ENCODE data around the gene CXCR4.
A peak's percentile ranks its signal among the peaks of the same experiment; 100 is the strongest.
"Not testable (repeated sequence)": the region's sequence is repeated elsewhere in the genome, so short reads cannot be mapped to it uniquely, and the experiment has no call there.

Gene CXCR4

GRCh38 chr2:136112317-136113208, 5.4 kb downstream of the CXCR4 start:
- DNase-seq: no peak

GRCh38 chr2:136111711-136112110, 6.2 kb downstream of the CXCR4 start:
- DNase-seq: no peak

GRCh38 chr2:136110526-136110925, 7.4 kb downstream of the CXCR4 start:
- no peak for DNase-seq

GRCh38 chr2:136108463-136108862, 9.5 kb downstream of the CXCR4 start:
- no peak for DNase-seq

GRCh38 chr2:136107051-136108033, 10.6 kb downstream of the CXCR4 start:
- DNase-seq: no peak

- no peak for DNase-seq
Observed at GRCh38 chr2:136106505-136106904, 11.4 kb downstream of the CXCR4 start.

- DNase-seq: no peak
Observed at GRCh38 chr2:136104977-136105376, 13.0 kb downstream of the CXCR4 start.

- DNase-seq: no peak
Observed at GRCh38 chr2:136101042-136101441, 16.9 kb downstream of the CXCR4 start.

- no peak for DNase-seq
Observed at GRCh38 chr2:136098441-136098840, 19.5 kb downstream of the CXCR4 start.

- DNase-seq: no peak
Observed at GRCh38 chr2:136093583-136093982, 24.4 kb downstream of the CXCR4 start.

- no peak for DNase-seq
Observed at GRCh38 chr2:136091899-136092298, 26.1 kb downstream of the CXCR4 start.

GRCh38 chr2:136087901-136088460, 30.0 kb downstream of the CXCR4 start:
- peak; percentile 2 for DNase-seq

GRCh38 chr2:136086253-136087016, 31.5 kb downstream of the CXCR4 start:
- DNase-seq: no peak

GRCh38 chr2:136085453-136086209, 32.3 kb downstream of the CXCR4 start:
- DNase-seq: no peak

- no peak for DNase-seq
Observed at GRCh38 chr2:136081582-136082210, 36.3 kb downstream of the CXCR4 start.

- no peak for DNase-seq
Observed at GRCh38 chr2:136080114-136080513, 37.8 kb downstream of the CXCR4 start.

- no peak for DNase-seq
Observed at GRCh38 chr2:136077107-136077506, 40.8 kb downstream of the CXCR4 start.

- DNase-seq: no peak
Observed at GRCh38 chr2:136075476-136075875, 42.5 kb downstream of the CXCR4 start.

- no peak for DNase-seq
Observed at GRCh38 chr2:136072621-136073020, 45.3 kb downstream of the CXCR4 start.

- not testable (repeated sequence) for DNase-seq
Observed at GRCh38 chr2:136071887-136072286, 46.1 kb downstream of the CXCR4 start.

GRCh38 chr2:136070913-136071312, 47.0 kb downstream of the CXCR4 start:
- DNase-seq: no peak

Data from activated gamma-delta T cell (primary cell).